ENCODE results near the gene DGKD. TPM values are rescaled to one million over a fixed set of nuclear protein-coding genes. Genes with fewer than 3 reads are reported as not detected.

DGKD gene
- total and polyA plus RNA-seq, 10 of the 15 experiments (the other 5 are each of a cell fraction or from before 2014, with no cell fraction given): 2.7 to 81.9 (median 27.0) TPM

- in situ Hi-C loops (cut with MboI): no loop called here
- Histone ChIP-seq H3K9ac (ENCODE audit: control insufficient read depth, insufficient read depth, low read length) (peak overlapping the region; percentile 69; the same call in 1 of the 2 replicates), H3K4me3 (peak overlapping the region; percentile 74), H3K4me1 (ENCODE audit: control insufficient read depth, insufficient read depth, low read length) (peaks cover 68% of the 10 kb centered on the region), H3K27me3 (replicated peaks in 1 of 2; ENCODE audit: control insufficient read depth in 2 of 2, insufficient read depth in 2 of 2, low read length in 1 of 2) (no peaks in the 10 kb centered on the region), H3K9me3 (replicated peaks; ENCODE audit: control insufficient read depth, insufficient read depth, low read length) (no peaks in the 10 kb centered on the region), H4K20me1 (ENCODE audit: control insufficient read depth, insufficient read depth) (no peaks in the 10 kb centered on the region), H3K27ac (ENCODE audit: control insufficient read depth, insufficient read depth) (peak overlapping the region; percentile 95), H3K79me2 (ENCODE audit: control insufficient read depth, insufficient read depth, low read length) (peaks cover 45% of the 10 kb centered on the region), H2AFZ (ENCODE audit: control insufficient read depth, low read depth, low read length) (no peak overlapping the region), H3K4me2 (ENCODE audit: control insufficient read depth, insufficient read depth) (peak overlapping the region; percentile 99), H3K36me3 (ENCODE audit: control insufficient read depth in 2 of 2, insufficient read depth in 2 of 2, low read length in 1 of 2) (0 out of 4 replicates have a peak, but pooled peaks cover 0 to 13% of the 10 kb centered on the region in 2 experiments)
- no peak for FAIRE-seq
- ChIA-PET RAD21 (ENCODE audit: unreplicated experiment) (interaction anchor here (1.2 to 6.3 kb wide), 4 partner anchors 12 to 148 kb away, joined by 3 to 28 read pairs (median 12); partner anchors contain the start of gene USP40), POLR2A (interaction anchor here (0.5 to 2.6 kb wide), 4 partner anchors 8 to 97 kb away, joined by 3 to 7 read pairs (median 6); no protein-coding TSS in a partner anchor), CTCF (interaction anchor here (0.6 to 15.3 kb wide), 6 partner anchors 8 to 806 kb away, joined by 3 to 135 read pairs (median 4); no protein-coding TSS in a partner anchor), SMC1A (ENCODE audit: uncharacterized antibody, unreplicated experiment) (interaction anchor here (1.0 to 6.7 kb wide), 8 partner anchors 10 to 113 kb away, joined by 3 to 66 read pairs (median 6); no protein-coding TSS in a partner anchor)
- TF ChIP-seq NR2F1 (conservative IDR thresholded peaks at IDR 0.05): no peak
- no peak for TF ChIP-seq DPF2 (IDR thresholded peaks at IDR 0.05)
- TF ChIP-seq NR2C1 (IDR thresholded peaks at IDR 0.05): no peak
- TF ChIP-seq HDAC2 (IDR thresholded peaks at IDR 0.05): no peak
- no peak for TF ChIP-seq YBX1 (IDR thresholded peaks at IDR 0.05)
- no peak for TF ChIP-seq NBN (IDR thresholded peaks at IDR 0.05)
- TF ChIP-seq ASH2L (IDR thresholded peaks at IDR 0.05; ENCODE audit: borderline replicate concordance, low read depth): no peak
- TF ChIP-seq MEF2A (IDR thresholded peaks at IDR 0.05; ENCODE audit: insufficient read depth, low read depth, low read length): no peak
- TF ChIP-seq CHD1 (IDR thresholded peaks at IDR 0.05; ENCODE audit: low read depth, low read length): no peak
- TF ChIP-seq ZBTB11 (CRISPR knock-in tag; IDR thresholded peaks at IDR 0.05): no peak
- no peak for TF ChIP-seq ATF3 (IDR thresholded peaks at IDR 0.05; ENCODE audit: borderline replicate concordance, extremely low read depth, low read depth, low read length)
- TF ChIP-seq RUNX3 (IDR thresholded peaks at IDR 0.05; ENCODE audit: low read length): no peak
- TF ChIP-seq NFXL1 (IDR thresholded peaks at IDR 0.05; ENCODE audit: borderline replicate concordance): no peak
- TF ChIP-seq ESRRA (IDR thresholded peaks at IDR 0.05; ENCODE audit: low read length): no peak
- no peak for TF ChIP-seq IKZF1 (conservative IDR thresholded peaks at IDR 0.05)
- BruUV-seq (replicated peaks): no TSS peak
- ATAC-seq: peak; percentile 26
- WGBS (ENCODE audit: insufficient coverage, insufficient replicate concordance, low lambda C conversion rate, missing lambda C conversion rate): 16% methylated on average over 3 of the region's 3 CpGs
- intact Hi-C loops (cut with micrococcal nuclease; ENCODE audit: unreplicated experiment): no loop called here
- no peak for DNase-seq (ENCODE audit: low read depth, low spot score)
Observed at GRCh38 chr2:233418052-233418760, 63.9 kb downstream of the DGKD start.
